GM11168 (cell line): Measurements from ENCODE around the gene CEP57L1.

Experiments used
- in situ Hi-C: fragments of 300-500 bp; cut with MboI; formaldehyde crosslinking; loops from one replicate; pipeline ENCODE4 v1.12.0; 2022; ENCODE audit warnings: low sequenced_read_pairs; ENCODE audit not compliant: unreplicated experiment

The CEP57L1 gene

DNA sequence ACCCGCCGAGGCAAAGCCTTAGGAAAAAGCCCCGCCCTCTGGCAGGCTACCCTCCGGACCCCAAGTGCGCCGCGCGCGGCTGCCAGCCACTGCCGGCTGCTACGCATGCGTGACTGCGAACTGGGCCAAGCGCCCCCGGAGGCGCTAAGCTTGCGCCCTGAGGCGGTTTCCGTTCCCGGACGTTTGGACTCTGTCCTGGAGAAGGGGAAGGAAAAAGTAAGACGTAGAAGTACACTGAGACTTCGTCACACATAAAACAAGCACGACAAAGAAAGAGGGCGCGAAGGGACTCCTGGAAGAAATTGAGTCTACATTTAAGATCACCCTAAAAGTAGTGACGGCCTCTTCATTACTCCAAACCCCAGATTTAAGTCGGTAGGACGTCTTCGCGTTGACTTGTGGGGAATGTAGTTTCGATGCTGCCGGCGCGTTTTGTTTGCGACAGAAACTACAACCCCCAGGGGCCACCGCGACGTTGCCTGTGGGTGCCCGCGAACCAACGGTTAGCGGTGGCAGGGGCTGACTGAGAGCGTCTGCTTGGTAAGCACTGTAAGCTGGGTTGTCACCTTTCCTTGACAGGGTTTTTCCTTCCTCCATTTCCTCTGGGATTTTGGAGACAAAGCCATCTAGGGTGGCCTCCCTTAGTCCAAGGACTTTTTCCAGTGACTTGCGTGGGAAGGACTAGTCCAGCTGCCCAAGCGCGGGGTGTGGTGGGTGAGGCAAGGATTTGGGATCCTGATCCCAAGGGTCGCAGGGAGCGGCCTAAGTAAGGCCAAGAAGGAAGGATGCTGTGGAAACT lies at the start of gene CEP57L1:
Gene CEP57L1, plus strand, starts transcription at position 472 of the 799 bp plus-strand sequence. CDS start 49,715 bp downstream, outside the sequence.
- in situ Hi-C loops = no loop called here

GRCh38 chr6:109048176-109048575 lies 47.1 kb upstream of the CEP57L1 start:
- in situ Hi-C loops = no loop called here

DNA sequence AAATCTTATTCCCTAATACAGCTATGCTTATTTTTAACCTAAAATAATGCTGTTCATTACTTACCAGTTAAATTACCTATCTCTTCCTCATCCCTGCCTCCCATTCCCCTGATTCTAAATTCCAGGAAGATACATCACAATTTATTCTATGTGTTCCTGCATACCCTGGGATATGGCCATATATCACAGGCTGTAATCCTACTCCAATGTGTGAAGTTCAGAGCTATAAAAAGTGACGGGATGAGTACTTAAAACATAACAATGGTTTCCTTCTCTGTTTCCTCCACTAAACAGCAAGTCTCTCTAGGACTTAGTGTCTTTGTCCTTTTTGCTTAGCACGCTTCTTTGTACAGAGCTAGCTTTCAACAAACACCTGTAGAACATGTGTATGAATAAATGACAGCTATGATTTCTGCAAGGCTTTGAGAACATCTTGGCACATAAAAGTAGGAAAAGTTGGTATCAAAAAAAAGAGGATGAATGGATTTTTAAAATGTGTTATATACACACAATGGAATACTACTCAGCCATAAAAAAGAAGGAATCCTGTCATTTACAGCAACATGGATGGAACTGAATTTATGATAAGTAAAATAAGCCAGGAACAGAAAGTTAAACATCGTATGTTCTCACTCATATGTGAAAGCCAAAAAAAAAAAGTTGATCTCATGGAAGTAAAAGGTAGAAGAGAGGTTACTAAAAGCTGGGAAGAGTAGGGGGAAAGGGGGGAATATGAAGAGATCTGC lies 46.5 kb upstream of the CEP57L1 start:
- in situ Hi-C loops = no loop called here

DNA sequence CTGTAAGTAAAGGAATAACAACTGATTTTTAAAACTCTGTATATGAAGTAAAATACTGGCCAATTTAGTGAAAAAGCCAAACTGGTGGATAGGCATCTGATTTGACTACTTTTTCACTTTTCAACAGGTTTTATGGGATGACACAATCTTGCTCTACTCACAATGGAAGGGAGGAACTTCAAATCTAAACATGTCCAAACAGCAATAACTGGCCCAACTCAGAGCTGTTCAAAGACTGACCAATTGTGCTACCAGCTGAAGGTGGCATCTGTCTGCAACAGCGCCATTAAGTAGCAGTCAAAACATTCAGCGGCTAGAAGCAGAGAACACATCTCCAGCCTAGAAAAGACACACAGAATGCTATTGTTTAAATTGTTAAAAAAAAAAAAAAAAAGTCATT lies 45.3 kb upstream of the CEP57L1 start:
- in situ Hi-C loops = no loop called here

DNA sequence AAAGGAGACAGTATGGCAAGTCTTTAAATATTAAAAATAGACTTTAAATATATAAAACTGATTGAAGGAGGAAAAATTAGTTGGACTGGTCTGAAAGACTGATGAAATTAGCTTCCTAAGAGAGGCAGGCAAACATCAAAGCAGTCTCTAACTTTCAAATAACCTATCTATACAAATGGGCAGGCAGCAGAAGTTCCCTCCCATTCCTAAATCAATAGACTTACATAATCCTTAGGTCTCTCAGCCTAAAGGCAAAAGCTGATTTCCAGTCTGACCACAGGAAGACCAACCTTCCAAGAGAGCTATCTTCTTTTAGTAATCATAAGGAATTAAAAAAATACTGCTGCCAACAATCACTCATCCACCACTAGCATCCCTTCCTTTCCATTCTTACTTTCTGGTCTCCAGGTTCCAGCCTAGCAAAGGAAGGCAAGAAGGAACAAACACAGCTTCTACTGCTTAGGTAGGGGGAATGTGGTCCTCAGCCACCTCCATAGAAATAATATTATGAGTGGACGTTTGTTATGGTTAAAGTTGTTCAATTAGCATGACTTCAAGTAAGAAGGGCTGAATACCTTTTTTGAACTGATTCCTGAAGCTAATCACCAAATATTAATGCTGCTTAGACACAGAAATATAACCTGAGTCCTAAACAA lies 44.7 kb upstream of the CEP57L1 start:
- in situ Hi-C loops = no loop called here

DNA sequence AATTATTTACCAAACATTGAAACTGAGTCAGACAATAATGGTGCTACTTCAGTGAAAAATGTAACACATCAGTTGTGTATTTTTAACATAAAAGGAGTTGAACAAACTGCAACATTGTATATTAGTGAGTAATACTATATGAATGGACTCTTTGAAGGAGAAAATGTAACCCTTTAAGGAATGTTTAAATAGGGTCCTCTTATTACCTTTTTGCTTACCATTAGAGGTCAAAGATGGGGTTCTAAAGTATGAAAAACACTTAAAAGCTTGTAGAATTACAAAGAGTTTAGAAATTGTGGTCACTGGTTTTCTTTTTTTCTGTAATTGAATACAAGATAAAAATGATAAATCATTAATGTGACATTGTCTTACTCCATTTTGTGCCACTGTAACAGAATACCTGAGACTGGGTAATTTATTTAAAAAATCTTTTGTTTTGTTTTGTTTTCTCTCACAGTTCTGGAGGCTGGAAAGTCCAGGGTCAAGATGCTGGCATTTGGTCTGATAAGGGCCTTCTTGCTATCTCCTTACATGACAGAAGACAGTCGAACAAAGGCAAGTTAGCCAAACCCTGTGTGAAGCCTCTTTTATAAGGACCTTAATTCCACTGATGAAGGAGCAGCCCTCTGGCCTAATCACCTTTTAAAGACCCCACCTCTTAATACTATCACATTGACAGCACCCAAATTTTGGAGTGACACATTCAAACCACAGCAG lies 43.8 kb upstream of the CEP57L1 start:
- in situ Hi-C loops = no loop called here

- in situ Hi-C loops = no loop called here
Observed at GRCh38 chr6:109052018-109052651, 43.2 kb upstream of the CEP57L1 start.

- in situ Hi-C loops = no loop called here
Observed at GRCh38 chr6:109052852-109053251, 42.5 kb upstream of the CEP57L1 start.

GRCh38 chr6:109053336-109053735 lies 42.0 kb upstream of the CEP57L1 start:
- in situ Hi-C loops = no loop called here

- in situ Hi-C loops = loop anchor here (5.0 kb wide), 1 partner anchor 44 kb away; no protein-coding TSS in a partner anchor
Observed at GRCh38 chr6:109055771-109056235, 39.5 kb upstream of the CEP57L1 start.

DNA sequence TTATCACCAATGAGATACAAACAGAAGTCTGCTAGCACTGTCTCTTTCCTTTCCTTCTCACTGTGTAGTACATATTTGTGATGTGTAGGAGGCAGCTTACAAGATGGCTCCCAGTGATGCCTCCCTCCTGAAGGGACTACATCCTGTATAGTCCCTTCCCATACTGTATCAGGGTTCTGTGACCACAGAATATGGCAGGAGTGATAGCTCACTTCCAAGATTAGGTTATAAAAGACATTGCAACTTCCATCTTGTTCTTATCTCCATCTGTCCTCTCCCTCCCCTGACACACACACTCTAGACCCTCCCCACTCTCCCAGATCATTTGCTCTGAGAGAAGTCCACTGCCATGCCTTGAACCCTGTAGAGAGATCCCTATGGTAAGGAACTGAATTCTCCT lies 38.6 kb upstream of the CEP57L1 start:
- in situ Hi-C loops = loop anchor here (5.0 kb wide), 1 partner anchor 44 kb away; no protein-coding TSS in a partner anchor

DNA sequence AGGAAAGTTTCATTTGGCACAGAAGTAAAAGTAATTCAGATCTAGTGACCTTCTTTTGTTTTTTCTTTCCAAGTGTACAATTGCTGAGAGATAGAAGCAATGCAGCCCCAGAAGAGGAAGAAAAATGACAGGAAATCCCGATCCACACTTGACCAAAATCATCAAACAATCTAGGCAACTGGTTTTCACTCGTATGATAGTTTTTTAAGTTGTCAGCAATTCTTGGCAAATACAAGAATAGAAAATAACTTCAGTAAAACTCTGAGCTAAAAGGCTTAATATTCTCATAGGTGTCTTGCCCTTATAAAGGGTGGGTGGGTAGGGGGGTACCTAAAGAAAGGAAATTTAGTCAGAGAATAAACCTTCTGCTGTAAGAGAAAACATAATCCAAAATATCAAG lies 36.7 kb upstream of the CEP57L1 start:
- in situ Hi-C loops = loop anchor here (5.0 kb wide), 1 partner anchor 46 kb away; no protein-coding TSS in a partner anchor

GRCh38 chr6:109059153-109059552 lies 36.2 kb upstream of the CEP57L1 start:
- in situ Hi-C loops = loop anchor here (5.0 kb wide), 1 partner anchor 47 kb away; no protein-coding TSS in a partner anchor

GRCh38 chr6:109059571-109060021 lies 35.7 kb upstream of the CEP57L1 start:
- in situ Hi-C loops = loop anchor here (5.0 kb wide), 1 partner anchor 47 kb away; no protein-coding TSS in a partner anchor

GRCh38 chr6:109060571-109060970 lies 34.7 kb upstream of the CEP57L1 start:
- in situ Hi-C loops = no loop called here

GRCh38 chr6:109062216-109062615 lies 33.1 kb upstream of the CEP57L1 start:
- in situ Hi-C loops = no loop called here

- in situ Hi-C loops = no loop called here
Observed at GRCh38 chr6:109062767-109063352, 32.4 kb upstream of the CEP57L1 start.

GRCh38 chr6:109069746-109070145 lies 25.6 kb upstream of the CEP57L1 start:
- in situ Hi-C loops = loop anchor here (5.0 kb wide), 1 partner anchor 532 kb away; no protein-coding TSS in a partner anchor
